NCI-H2029 (cell line): ENCODE data around the gene POLD4.

Source experiments
- DNase-seq: peaks from one replicate; lab custom pipeline; 2025; lab: John Stamatoyannopoulos, UW

The POLD4 gene

DNA sequence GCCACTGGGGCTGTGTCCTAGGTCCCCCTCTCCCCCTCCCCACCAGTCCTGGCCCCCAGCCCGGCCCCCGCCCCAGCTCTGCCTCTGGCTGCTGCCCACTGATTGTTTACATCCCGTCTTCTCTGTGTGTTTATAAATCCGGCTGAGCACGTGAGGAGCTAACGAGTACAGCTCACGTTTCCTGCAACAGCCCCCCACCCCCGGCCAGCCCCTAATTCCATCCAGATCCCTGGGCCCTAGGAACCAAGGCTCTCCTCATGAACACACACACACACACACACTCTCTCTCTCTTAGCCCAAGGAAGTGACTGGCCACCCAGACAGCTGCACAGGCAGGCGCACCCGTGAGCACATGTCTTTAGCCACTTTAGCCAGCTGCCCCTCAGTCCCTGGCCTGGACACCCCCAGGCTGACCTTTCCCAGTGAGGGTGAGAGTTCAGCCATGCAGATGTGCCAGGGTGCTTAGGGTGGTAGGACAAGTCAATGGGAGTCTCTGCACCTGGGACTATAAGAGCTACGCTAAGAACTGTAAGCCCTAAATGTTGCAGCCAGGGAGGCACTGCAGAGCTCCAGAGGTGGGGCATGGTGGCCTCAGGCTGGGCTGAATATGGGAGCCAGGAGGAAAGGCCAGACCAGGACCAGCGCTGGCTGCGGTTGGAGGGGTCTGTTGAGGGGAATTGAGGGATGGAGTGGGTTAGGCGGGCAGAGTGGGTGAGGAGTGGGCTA, 17.2 kb upstream of the POLD4 start:
- no peak for DNase-seq

DNA sequence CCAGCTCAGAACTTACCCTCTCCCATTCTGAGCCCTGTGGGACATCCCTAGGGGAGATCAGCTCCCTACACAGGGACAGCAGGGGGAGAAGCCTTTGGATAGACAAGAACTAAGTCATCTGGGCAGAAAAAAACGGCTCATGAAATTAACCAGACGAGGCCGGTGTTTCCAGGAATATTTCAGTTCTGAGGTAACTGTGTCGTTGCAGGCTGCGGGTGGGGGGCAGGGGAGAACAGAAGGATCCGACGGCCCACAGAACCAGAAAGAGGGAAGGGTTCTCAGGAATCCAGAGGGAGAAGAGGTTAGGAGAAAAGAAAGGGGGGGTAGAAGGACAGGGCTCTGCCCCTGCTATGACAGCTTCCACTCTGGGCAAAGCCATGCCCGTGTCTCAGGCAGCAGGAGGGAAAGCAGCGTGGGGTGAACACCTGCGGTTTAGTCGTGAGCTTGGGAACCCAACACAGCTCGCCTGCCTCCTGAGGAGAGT, 16.5 kb upstream of the POLD4 start:
- DNase-seq = no peak

GRCh38 chr11:67369275-67369674, 15.9 kb upstream of the POLD4 start:
- DNase-seq = no peak

GRCh38 chr11:67368621-67369020, 15.3 kb upstream of the POLD4 start:
- no peak for DNase-seq

GRCh38 chr11:67367761-67368227, 14.4 kb upstream of the POLD4 start:
- no peak for DNase-seq

GRCh38 chr11:67366961-67367760, 13.8 kb upstream of the POLD4 start:
- no peak for DNase-seq

DNA sequence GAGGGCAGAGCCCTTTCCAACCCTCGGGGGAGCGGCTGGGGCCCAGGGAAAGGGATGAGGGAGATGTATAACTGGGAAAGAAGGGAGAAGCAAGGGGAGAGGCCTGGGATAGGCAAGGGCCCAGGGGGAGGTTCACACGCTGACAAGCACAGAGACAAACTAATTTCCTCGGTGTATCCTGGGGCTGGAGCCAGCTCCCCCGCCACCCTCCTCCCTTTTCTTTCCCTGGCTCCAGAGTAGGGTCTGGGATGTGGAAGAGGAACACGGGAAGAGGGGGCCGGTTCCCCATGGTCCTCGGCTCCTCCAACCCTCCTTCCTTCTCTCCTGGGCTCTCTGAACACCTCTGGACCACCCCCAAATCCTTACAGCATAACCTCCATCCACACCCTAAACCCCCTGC, 13.2 kb upstream of the POLD4 start:
- DNase-seq = no peak

- DNase-seq = no peak
Observed at GRCh38 chr11:67365736-67366444, 12.5 kb upstream of the POLD4 start.

- DNase-seq = no peak
Observed at GRCh38 chr11:67364783-67365722, 11.7 kb upstream of the POLD4 start.

DNA sequence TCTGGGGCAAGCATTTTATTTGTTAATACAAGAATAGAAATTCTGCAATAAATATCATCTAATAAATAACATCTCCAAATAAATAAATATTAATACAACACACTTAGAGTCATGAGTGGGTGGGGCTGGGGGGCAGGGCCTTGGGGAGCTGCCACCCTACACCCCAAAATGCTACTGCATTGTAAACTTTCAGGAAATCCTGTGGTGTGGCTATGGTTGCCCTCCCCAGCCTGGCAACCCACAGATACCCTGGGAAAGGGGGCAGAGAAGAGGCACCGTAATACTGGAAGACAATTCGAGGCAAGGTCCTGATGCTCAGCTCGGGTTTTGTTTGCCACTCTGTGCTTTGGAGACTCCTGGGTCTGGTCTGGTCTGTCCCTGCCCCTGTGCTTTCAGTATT, 10.8 kb upstream of the POLD4 start:
- DNase-seq = no peak

DNA sequence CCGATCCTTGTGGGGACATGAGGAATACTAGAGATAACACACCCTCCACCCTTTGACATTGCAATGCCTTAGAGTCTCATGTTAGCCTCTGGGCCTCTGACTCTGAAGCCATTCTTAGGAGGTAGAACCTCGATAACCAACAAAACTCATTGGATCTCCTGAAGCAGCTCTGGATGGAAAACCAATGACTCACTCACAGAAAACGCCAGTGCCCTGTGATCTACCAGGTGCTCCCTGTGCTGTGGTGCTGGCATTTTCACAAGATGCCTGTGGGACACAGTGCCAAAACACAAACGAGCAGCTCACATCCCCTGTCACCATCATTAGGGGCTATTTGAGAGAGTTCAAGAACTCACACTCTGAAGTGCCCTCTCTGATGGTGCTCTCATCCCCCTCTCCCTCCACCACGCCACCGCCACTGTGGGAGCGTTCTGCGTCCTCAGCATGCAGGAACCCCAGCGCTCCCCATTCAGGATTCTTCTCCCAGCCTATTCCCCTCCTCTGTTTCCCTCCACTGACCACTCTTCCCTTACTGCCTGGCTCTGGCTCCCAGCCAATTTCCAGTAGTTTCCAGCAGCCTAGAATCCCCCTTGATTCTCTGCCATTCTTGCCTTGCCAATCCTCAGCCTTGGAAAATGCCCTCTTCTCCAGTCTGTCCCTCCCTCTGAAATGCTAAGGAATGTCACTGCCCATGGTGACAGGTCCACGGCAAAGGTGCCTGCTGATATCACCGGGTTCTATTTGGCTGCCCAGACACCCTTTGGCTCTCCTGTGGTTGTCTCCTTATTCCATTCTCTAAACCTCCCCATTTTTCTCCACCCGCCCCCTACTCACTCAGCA, 4.7 kb upstream of the POLD4 start:
- DNase-seq = no peak

- peak; percentile 53 for DNase-seq
Observed at GRCh38 chr11:67356864-67357561, 3.7 kb upstream of the POLD4 start.

- no peak for DNase-seq
Observed at GRCh38 chr11:67356387-67356863, 3.1 kb upstream of the POLD4 start.

- DNase-seq = no peak
Observed at GRCh38 chr11:67355794-67356386, 2.5 kb upstream of the POLD4 start.

DNA sequence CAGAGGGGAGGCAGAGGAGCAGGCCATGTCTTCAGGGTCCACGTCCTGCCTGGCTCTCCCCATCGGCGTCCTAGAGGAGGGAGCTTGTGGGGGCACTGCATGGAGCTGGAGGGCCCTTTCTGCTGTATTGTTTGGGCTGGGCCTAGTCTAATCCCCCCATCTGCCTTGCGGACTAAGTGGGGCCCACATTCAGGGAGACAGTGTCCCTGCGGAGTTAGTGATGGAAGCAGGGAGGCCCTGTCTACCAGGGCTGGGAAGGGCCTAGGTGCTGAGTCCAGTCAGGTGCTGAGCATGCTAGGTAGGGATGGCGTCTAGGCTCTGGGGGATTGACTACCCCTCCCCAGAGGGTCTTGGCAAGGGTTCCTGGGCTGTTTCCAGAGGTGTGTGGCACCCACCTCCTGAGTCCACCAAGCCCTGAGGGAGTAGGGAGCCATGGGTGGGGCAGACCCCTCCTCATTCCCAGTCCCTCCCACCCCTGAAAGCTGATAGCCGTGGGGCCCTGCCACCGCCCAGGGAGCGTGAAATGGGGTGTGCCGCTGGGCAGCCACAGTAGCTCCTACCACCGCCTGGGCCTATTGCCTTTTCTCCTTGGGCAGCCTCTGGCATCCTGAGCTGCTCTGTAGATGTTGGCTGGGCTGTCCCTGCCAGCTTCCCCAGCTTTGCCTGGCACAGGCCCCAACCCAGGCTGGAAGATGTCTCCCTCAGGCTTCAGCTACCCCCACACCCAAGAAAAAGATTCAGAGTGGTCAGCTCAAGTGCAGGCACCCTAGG, 1.9 kb upstream of the POLD4 start:
- no peak for DNase-seq

DNA sequence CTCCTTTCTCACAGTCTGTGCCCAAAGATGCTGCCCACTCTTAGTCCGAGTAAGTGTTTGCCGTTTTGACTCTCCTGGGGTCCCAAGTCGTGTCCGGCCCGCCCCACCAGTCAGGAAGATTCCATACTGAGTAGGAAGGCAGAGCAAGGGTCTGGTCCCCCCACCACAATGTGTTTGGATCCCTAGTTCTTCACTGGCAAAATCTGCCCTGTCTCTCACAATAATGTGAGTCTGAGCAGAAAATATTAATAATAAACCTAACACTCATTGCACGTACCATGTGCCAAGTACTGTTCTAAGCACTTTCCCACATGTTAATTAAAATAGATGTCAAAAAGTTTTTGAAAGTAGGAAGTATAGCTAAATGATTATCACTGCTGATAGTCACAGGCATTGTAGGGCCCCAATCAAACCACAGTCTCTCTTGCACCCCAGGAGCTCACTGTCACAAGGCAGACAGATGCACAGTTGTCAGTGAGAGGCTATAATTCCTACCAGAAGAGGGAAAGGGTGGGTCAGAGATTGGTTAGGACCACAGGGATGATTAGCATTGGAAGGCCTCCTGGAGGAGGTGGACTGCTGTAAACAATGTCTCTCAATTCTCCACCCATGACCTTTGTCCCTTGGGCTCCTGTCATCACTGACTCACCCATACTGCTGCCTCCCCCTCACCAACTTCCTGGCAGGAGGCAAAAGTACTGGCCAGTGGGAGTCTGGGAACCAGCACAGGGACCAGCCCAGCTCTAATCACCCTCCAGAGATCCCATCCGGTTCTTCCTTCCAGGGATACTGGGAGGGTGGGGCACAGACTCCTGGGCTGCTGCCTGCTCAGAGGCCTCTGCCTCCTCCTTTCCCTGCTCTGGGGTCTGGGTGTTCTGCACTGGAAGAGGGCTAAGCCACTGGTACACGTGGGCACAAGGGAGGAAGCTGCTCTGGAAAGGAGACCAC, 1.0 kb upstream of the POLD4 start:
- no peak for DNase-seq

GRCh38 chr11:67352546-67353316, 615 bp downstream of the POLD4 start:
- DNase-seq = peak; percentile 78
